Suprapubic skin (tissue), 4 donors: ENCODE results near the gene ADAMTS17. TPM values are rescaled to one million over a fixed set of nuclear protein-coding genes. Genes with fewer than 3 reads are reported as not detected.

ENCODE experiments used
- DNase-seq, 2 donors: peaks; one replicate each; pipeline ENCODE4 v3.0.0-alpha.2; 2019; ENCODE audit warnings: low spot score in 2 of 2
- H3K27ac ChIP-seq: fragments of 200-600 bp; sonication (generic); one replicate; pipeline ENCODE4 v1.5.1; 2019
- H3K27me3 ChIP-seq: fragments of 200-600 bp; sonication (generic); one replicate; pipeline ENCODE4 v1.5.1; 2019
- H3K36me3 ChIP-seq: fragments of 200-600 bp; sonication (generic); one replicate; pipeline ENCODE4 v1.5.1; 2019
- H3K4me1 ChIP-seq: fragments of 200-600 bp; sonication (generic); one replicate; pipeline ENCODE4 v1.5.1; 2019
- H3K4me3 ChIP-seq: fragments of 200-600 bp; sonication (generic); one replicate; pipeline ENCODE4 v1.5.1; 2019; ENCODE audit warnings: mild to moderate bottlenecking
- H3K9me3 ChIP-seq: fragments of 200-600 bp; sonication (generic); one replicate; pipeline ENCODE4 v1.5.1; 2019
- CTCF ChIP-seq, 2 donors: fragments of 200-600 bp in 1 of 2; fragments of 450-650 bp in 1 of 2; sonication (generic) in 1 of 2; IDR thresholded peaks; one replicate each; pipeline ENCODE4 v1.5.1; 2016 to 2019; ENCODE audit warnings: antibody characterized with exemption in 2 of 2, mild to moderate bottlenecking in 1 of 2, moderate library complexity in 1 of 2
- EP300 ChIP-seq: sonication (generic); formaldehyde crosslinking; IDR thresholded peaks from one replicate; pipeline ENCODE4 v1.6.1; 2017; ENCODE audit warnings: antibody characterized with exemption
- POLR2A ChIP-seq, 2 donors: fragments of 450-650 bp; IDR thresholded peaks; one replicate each; pipeline ENCODE4 v1.6.1; 2017; ENCODE audit warnings: antibody characterized with exemption in 2 of 2, mild to moderate bottlenecking in 2 of 2, moderate library complexity in 2 of 2
- POLR2AphosphoS5 ChIP-seq, 3 donors: sonication (generic); formaldehyde crosslinking; IDR thresholded peaks; one replicate each; pipeline ENCODE4 v1.6.1; 2017; ENCODE audit warnings: antibody characterized with exemption in 3 of 3
- WGBS: methylation state at CpG from one replicate; pipeline ENCODE4 v1.1.5; 2018; 5-methylcytosine and 5-hydroxymethylcytosine counted together
- total RNA-seq, 4 donors: library from RNA; depleted of rRNA; stranded (reverse); fragments of >200 nt; gene quantifications; one replicate each; pipeline ENCODE4 v1.1.0, GENCODE V29; 2016

Gene ADAMTS17
- total RNA-seq, 4 donors from 2014 or later, result 4.2 to 12.3 (median 6.3) TPM

GRCh38 chr15:100295939-100296565 is 45.7 kb downstream of the ADAMTS17 start:
- DNase-seq, result no peak
- 95% methylated on average over 8 of the region's 8 CpGs for WGBS
- no peak overlapping the region for H3K4me3 ChIP-seq

GRCh38 chr15:100292010-100292409 is 49.8 kb downstream of the ADAMTS17 start:
- WGBS, result 96% methylated on average over 35 of the region's 35 CpGs
- Histone ChIP-seq H3K36me3 (no peaks in the 10 kb centered on the region), H3K4me1 (no peaks in the 10 kb centered on the region), H3K27ac (no peak overlapping the region), H3K4me3 (no peak overlapping the region), H3K9me3 (no peaks in the 10 kb centered on the region), H3K27me3 (no peaks in the 10 kb centered on the region)
- no peak for DNase-seq
- TF ChIP-seq EP300 (no peak), POLR2AphosphoS5 (IDR thresholded peaks at IDR 0.05) (no peak), POLR2A (IDR thresholded peaks at IDR 0.05) (no peak), CTCF (IDR thresholded peaks at IDR 0.05) (no peak)

More at GRCh38 chr15:100295939-100296565, 45.7 kb downstream of the ADAMTS17 start:
- TF ChIP-seq CTCF (IDR thresholded peaks at IDR 0.05) (no peak), POLR2A (IDR thresholded peaks at IDR 0.05) (no peak), POLR2AphosphoS5 (IDR thresholded peaks at IDR 0.05) (no peak), EP300 (no peak)
- no peak overlapping the region for H3K27ac ChIP-seq
- no peaks in the 10 kb centered on the region for H3K36me3 ChIP-seq
- H3K27me3 ChIP-seq, result no peaks in the 10 kb centered on the region
- peaks cover 6% of the 10 kb centered on the region for H3K9me3 ChIP-seq
- no peaks in the 10 kb centered on the region for H3K4me1 ChIP-seq

GRCh38 chr15:100291106-100291505 is 50.7 kb downstream of the ADAMTS17 start:
- no peak for DNase-seq
- H3K36me3 ChIP-seq, result no peaks in the 10 kb centered on the region
- WGBS, result 54% methylated on average over 2 of the region's 2 CpGs

GRCh38 chr15:100285641-100286295 is 56.0 kb downstream of the ADAMTS17 start:
- no peak for DNase-seq

More at GRCh38 chr15:100291106-100291505, 50.7 kb downstream of the ADAMTS17 start:
- no peaks in the 10 kb centered on the region for H3K4me1 ChIP-seq
- H3K27me3 ChIP-seq, result no peaks in the 10 kb centered on the region
- H3K27ac ChIP-seq, result no peak overlapping the region
- no peak for TF ChIP-seq POLR2AphosphoS5 (IDR thresholded peaks at IDR 0.05)
- no peak for TF ChIP-seq CTCF (IDR thresholded peaks at IDR 0.05)
- no peak for TF ChIP-seq EP300
- TF ChIP-seq POLR2A (IDR thresholded peaks at IDR 0.05), result no peak
- H3K4me3 ChIP-seq, result no peak overlapping the region
- H3K9me3 ChIP-seq, result no peaks in the 10 kb centered on the region

More at GRCh38 chr15:100285641-100286295, 56.0 kb downstream of the ADAMTS17 start:
- 94% methylated on average over 14 of the region's 15 CpGs for WGBS
- no peaks in the 10 kb centered on the region for H3K4me1 ChIP-seq
- H3K27me3 ChIP-seq, result no peaks in the 10 kb centered on the region
- no peaks in the 10 kb centered on the region for H3K36me3 ChIP-seq
- H3K27ac ChIP-seq, result no peak overlapping the region
- no peaks in the 10 kb centered on the region for H3K9me3 ChIP-seq
- TF ChIP-seq POLR2AphosphoS5 (IDR thresholded peaks at IDR 0.05) (no peak), CTCF (IDR thresholded peaks at IDR 0.05) (no peak), EP300 (no peak)
- no peak overlapping the region for H3K4me3 ChIP-seq
